ENCODE measurements around the gene TEX14. TPM values are rescaled to one million over a fixed set of nuclear protein-coding genes. Genes with fewer than 3 reads are reported as not detected.

Gene TEX14
- polyA plus RNA-seq, 3 donors, result 0.25 TPM; not detected in 2

DNA sequence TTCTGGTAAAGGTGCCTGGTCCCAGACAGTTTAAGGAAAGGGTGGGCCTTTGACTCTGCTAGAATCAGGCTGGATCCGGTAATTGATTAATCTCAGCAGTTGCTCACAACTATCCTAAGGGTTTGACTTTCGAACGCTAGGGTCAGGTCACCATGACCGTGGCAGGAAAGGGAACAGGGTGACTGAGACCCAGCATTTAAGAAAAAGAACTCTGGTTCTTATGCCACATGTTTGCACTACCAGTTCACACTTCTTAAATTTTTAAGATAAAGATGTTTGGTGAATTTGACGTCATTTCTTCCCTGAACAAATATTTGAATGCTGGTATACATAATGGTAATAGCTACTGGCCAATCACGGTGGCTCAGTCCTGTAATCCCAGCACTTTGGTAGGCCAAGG is 52.2 kb downstream of the TEX14 start:
- TF ChIP-seq, protein P1, sequence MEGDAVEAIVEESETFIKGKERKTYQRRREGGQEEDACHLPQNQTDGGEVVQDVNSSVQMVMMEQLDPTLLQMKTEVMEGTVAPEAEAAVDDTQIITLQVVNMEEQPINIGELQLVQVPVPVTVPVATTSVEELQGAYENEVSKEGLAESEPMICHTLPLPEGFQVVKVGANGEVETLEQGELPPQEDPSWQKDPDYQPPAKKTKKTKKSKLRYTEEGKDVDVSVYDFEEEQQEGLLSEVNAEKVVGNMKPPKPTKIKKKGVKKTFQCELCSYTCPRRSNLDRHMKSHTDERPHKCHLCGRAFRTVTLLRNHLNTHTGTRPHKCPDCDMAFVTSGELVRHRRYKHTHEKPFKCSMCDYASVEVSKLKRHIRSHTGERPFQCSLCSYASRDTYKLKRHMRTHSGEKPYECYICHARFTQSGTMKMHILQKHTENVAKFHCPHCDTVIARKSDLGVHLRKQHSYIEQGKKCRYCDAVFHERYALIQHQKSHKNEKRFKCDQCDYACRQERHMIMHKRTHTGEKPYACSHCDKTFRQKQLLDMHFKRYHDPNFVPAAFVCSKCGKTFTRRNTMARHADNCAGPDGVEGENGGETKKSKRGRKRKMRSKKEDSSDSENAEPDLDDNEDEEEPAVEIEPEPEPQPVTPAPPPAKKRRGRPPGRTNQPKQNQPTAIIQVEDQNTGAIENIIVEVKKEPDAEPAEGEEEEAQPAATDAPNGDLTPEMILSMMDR (IDR thresholded peaks at IDR 0.05), result no peak
- no peak for DNase-seq
- no peaks in the 10 kb centered on the region for H4K20me1 ChIP-seq (ENCODE audit: insufficient read depth, low read length)
- no peaks in the 10 kb centered on the region for H3K9me3 ChIP-seq (replicated peaks in 1 of 2; ENCODE audit: control insufficient read depth in 1 of 2, insufficient read depth in 1 of 2, low read length in 2 of 2)
- no peaks in the 10 kb centered on the region for H3K36me3 ChIP-seq (replicated peaks in 1 of 2; ENCODE audit: control insufficient read depth in 1 of 2, insufficient read depth in 2 of 2, low read length in 2 of 2)
- H3K27ac Mint-ChIP-seq, result no peak overlapping the region
- no peak overlapping the region for H3K4me3 Mint-ChIP-seq
- no peaks in the 10 kb centered on the region for H3K4me1 ChIP-seq (ENCODE audit: control insufficient read depth in 1 of 2, insufficient read depth in 2 of 2, low read length in 2 of 2)
- 100% methylated on average over 4 of the region's 6 CpGs for WGBS (ENCODE audit: insufficient coverage)
- H2AFZ ChIP-seq (ENCODE audit: insufficient read depth, low read depth, low read length, poor library complexity, severe bottlenecking), result no peak overlapping the region
- no peak overlapping the region for H3K4me2 ChIP-seq (replicated peaks; ENCODE audit: extremely low read depth, low read length, poor library complexity, severe bottlenecking)
- peaks cover 0 to 11% (median 0%) of the 10 kb centered on the region in 3 donors for H3K27me3 Mint-ChIP-seq (ENCODE audit: low read depth in 3 of 3)
- H3K36me3 Mint-ChIP-seq, result no peaks in the 10 kb centered on the region
- H3K9ac ChIP-seq (ENCODE audit: insufficient read depth, low read length, poor library complexity, severe bottlenecking), result no peak overlapping the region
- intact Hi-C loops (cut with micrococcal nuclease), result loop anchor here in 1 of 2 donors (10.0 kb wide), 1 partner anchor 55 kb away; the partner anchor contains the start of genes RAD51C and TEX14
- H3K79me2 ChIP-seq (ENCODE audit: insufficient read depth, low read length), result no peaks in the 10 kb centered on the region
- no peak overlapping the region for H3K27ac ChIP-seq (ENCODE audit: low read depth in 1 of 2, low read length in 2 of 2)
- no peaks in the 10 kb centered on the region for H3K9me3 Mint-ChIP-seq
- H3K4me3 ChIP-seq (replicated peaks in 1 of 3; ENCODE audit: low read depth in 2 of 3, low read length in 3 of 3), result no peak overlapping the region
- no peaks in the 10 kb centered on the region for H3K27me3 ChIP-seq (ENCODE audit: control insufficient read depth in 2 of 2, insufficient read depth in 2 of 2, low read length in 2 of 2)
- no peaks in the 10 kb centered on the region for H3K4me1 Mint-ChIP-seq

DNA sequence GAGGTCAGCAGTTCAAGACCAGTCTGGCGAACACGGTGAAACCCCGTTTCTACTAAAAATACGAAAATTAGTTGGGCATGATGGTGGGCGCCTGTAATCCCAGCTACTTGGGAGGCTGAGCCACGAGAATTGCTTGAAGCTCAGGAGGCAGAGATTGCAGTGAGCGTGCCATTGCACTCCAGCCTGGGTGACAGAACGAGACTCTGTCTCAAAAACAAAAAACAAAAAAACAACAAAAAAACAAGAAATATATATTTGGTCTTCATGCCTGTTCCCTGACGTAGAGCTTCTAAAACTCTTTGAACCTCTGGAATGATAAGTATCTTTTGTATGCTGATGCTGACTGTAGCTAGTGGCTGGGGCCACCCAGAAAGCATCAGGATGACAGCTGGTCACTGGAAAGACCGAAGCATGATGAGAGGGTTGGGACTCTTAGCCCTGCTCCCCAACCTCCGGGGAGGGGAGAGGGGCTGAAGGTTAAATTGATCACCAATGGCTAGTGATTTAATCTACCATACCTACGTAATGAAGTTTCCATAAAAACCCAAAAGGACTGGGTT is 54.8 kb downstream of the TEX14 start:
- TF ChIP-seq, protein P1 (IDR thresholded peaks at IDR 0.05), result no peak
- H3K9me3 ChIP-seq (replicated peaks in 1 of 2; ENCODE audit: control insufficient read depth in 1 of 2, insufficient read depth in 1 of 2, low read length in 2 of 2), result no peaks in the 10 kb centered on the region
- H3K9ac ChIP-seq (ENCODE audit: insufficient read depth, low read length, poor library complexity, severe bottlenecking), result no peak overlapping the region
- no peak overlapping the region for H3K27ac Mint-ChIP-seq
- 94% methylated on average over 7 of the region's 12 CpGs for WGBS (ENCODE audit: insufficient coverage)
- no peaks in the 10 kb centered on the region for H4K20me1 ChIP-seq (ENCODE audit: insufficient read depth, low read length)
- no peaks in the 10 kb centered on the region for H3K36me3 ChIP-seq (replicated peaks in 1 of 2; ENCODE audit: control insufficient read depth in 1 of 2, insufficient read depth in 2 of 2, low read length in 2 of 2)
- H3K4me2 ChIP-seq (replicated peaks; ENCODE audit: extremely low read depth, low read length, poor library complexity, severe bottlenecking), result no peak overlapping the region
- H3K4me3 Mint-ChIP-seq, result no peak overlapping the region
- H3K27me3 ChIP-seq (ENCODE audit: control insufficient read depth in 2 of 2, insufficient read depth in 2 of 2, low read length in 2 of 2), result no peaks in the 10 kb centered on the region
- no peaks in the 10 kb centered on the region for H3K4me1 Mint-ChIP-seq
- no peak overlapping the region for H3K27ac ChIP-seq (ENCODE audit: low read depth in 1 of 2, low read length in 2 of 2)
- no peaks in the 10 kb centered on the region for H3K9me3 Mint-ChIP-seq
- no peaks in the 10 kb centered on the region for H3K79me2 ChIP-seq (ENCODE audit: insufficient read depth, low read length)
- DNase-seq, result no peak
- H3K27me3 Mint-ChIP-seq (ENCODE audit: low read depth in 3 of 3), result peaks cover 1 to 15% (median 2%) of the 10 kb centered on the region in 3 donors
- no peak overlapping the region for H3K4me3 ChIP-seq (replicated peaks in 1 of 3; ENCODE audit: low read depth in 2 of 3, low read length in 3 of 3)
- H3K36me3 Mint-ChIP-seq, result no peaks in the 10 kb centered on the region
- no peak overlapping the region for H2AFZ ChIP-seq (ENCODE audit: insufficient read depth, low read depth, low read length, poor library complexity, severe bottlenecking)
- intact Hi-C loops (cut with micrococcal nuclease), result no loop called here
- H3K4me1 ChIP-seq (ENCODE audit: control insufficient read depth in 1 of 2, insufficient read depth in 2 of 2, low read length in 2 of 2), result peaks cover 5% of the 10 kb centered on the region in 2 donors
